Nephron (organoid): ENCODE results near the gene TOB1.

Experiments
- H3K27ac Mint-ChIP-seq, 3 experiments: 2 replicates each; pipeline ENCODE4 v1.8.0; 2020; ENCODE audit warnings: mixed read lengths in 3 of 3, mild to moderate bottlenecking in 2 of 3, moderate library complexity in 1 of 3
- H3K27me3 Mint-ChIP-seq: 2 replicates; pipeline ENCODE4 v1.8.0; 2021; ENCODE audit warnings: low read depth, mild to moderate bottlenecking, moderate library complexity, mixed read lengths
- H3K36me3 Mint-ChIP-seq: 2 replicates; pipeline ENCODE4 v1.8.0; 2020; ENCODE audit warnings: low read depth, mixed read lengths
- H3K4me1 Mint-ChIP-seq: 2 replicates; pipeline ENCODE4 v1.8.0; 2020; ENCODE audit warnings: mixed read lengths
- H3K4me3 Mint-ChIP-seq, 3 experiments: 2 replicates each; pipeline ENCODE4 v1.8.0; 2020; ENCODE audit warnings: mild to moderate bottlenecking in 3 of 3, mixed read lengths in 3 of 3, moderate library complexity in 2 of 3
- H3K9me3 Mint-ChIP-seq: 2 replicates; pipeline ENCODE4 v1.8.0; 2020; ENCODE audit warnings: mixed read lengths
- TF ChIP-seq, protein P1 (sequence below), 3 experiments: fragments of 200-600 bp; sonication (generic); IDR thresholded peaks; one replicate each; pipeline ENCODE4 v1.5.0; 2021; ENCODE audit warnings: antibody characterized with exemption in 3 of 3; ENCODE audit not compliant: unreplicated experiment in 3 of 3

The TOB1 gene

DNA sequence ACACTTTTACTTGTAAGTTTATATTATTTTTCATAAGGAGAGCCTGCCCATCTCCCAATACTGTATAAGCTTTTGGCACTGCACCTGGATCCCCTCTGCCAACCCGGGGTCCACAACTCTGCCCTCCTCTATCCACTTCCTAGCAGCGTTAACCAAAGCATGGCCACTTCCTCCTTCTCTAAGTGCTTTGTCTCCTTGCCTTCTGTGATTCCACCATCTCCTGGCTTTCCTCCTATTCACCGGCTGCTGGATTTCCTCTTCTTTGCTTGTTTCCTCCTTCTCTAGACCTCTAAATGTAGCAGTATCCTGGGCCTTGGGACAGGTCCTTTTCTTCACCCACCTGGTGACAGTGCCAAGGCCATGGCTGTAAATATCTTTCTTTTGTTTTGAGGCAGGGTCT is 50.8 kb downstream of the TOB1 start:
- TF ChIP-seq, protein P1, sequence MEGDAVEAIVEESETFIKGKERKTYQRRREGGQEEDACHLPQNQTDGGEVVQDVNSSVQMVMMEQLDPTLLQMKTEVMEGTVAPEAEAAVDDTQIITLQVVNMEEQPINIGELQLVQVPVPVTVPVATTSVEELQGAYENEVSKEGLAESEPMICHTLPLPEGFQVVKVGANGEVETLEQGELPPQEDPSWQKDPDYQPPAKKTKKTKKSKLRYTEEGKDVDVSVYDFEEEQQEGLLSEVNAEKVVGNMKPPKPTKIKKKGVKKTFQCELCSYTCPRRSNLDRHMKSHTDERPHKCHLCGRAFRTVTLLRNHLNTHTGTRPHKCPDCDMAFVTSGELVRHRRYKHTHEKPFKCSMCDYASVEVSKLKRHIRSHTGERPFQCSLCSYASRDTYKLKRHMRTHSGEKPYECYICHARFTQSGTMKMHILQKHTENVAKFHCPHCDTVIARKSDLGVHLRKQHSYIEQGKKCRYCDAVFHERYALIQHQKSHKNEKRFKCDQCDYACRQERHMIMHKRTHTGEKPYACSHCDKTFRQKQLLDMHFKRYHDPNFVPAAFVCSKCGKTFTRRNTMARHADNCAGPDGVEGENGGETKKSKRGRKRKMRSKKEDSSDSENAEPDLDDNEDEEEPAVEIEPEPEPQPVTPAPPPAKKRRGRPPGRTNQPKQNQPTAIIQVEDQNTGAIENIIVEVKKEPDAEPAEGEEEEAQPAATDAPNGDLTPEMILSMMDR (IDR thresholded peaks at IDR 0.05; ENCODE audit: unreplicated experiment in 3 of 3): no peak
- Mint-ChIP-seq H3K4me3 (no peak overlapping the region), H3K27ac (no peak overlapping the region), H3K36me3 (no peaks in the 10 kb centered on the region), H3K27me3 (peaks cover 4% of the 10 kb centered on the region), H3K9me3 (no peaks in the 10 kb centered on the region), H3K4me1 (peaks cover 6% of the 10 kb centered on the region)

DNA sequence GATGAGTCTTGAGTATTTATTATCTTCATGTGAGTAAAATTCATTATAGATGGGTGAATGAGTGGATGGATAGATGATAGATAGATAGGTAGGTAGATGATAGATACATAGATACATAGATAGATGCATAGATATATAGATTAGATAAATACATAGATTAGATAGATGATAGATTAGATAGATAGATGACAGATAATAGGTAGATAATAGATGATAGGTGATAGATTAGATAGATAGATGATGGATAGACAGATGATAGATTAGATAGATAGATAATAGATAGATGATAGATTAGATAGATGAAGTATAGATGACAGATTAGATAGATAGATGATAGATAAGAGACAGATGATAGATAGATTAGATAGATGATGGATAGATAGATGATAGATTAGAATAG is 52.6 kb downstream of the TOB1 start:
- Mint-ChIP-seq H3K4me3 (no peak overlapping the region), H3K4me1 (peaks cover 6% of the 10 kb centered on the region), H3K27me3 (no peaks in the 10 kb centered on the region), H3K36me3 (no peaks in the 10 kb centered on the region), H3K9me3 (no peaks in the 10 kb centered on the region), H3K27ac (no peak overlapping the region)
- TF ChIP-seq, protein P1 (IDR thresholded peaks at IDR 0.05; ENCODE audit: unreplicated experiment in 3 of 3): no peak
